ENCODE results near the gene CYB5R2.

Gene CYB5R2

GRCh38 chr11:7670641-7671040 is 2.7 kb downstream of the CYB5R2 start:
- Histone ChIP-seq H3K9me3 (ENCODE audit: control extremely low read depth in 1 of 5, control insufficient read depth in 4 of 5, insufficient read depth in 2 of 5, low read depth in 1 of 5, low read length in 4 of 5) (no peaks in the 10 kb centered on the region), H3K4me3 (ENCODE audit: control insufficient read depth in 1 of 7, extremely low read depth in 1 of 7, insufficient read depth in 4 of 7, low read depth in 2 of 7, low read length in 6 of 7) (no peak overlapping the region), H3K27me3 (replicated peaks in 2 of 5; ENCODE audit: control insufficient read depth in 4 of 5, insufficient read depth in 5 of 5, low read length in 4 of 5) (peaks cover 3 to 66% (median 33%) of the 10 kb centered on the region in 5 experiments), H3K27ac (ENCODE audit: insufficient read depth in 1 of 2, low read depth in 1 of 2, low read length in 2 of 2, poor library complexity in 1 of 2, severe bottlenecking in 2 of 2) (no peak overlapping the region), H3K4me1 (ENCODE audit: control extremely low read depth in 1 of 4, control insufficient read depth in 4 of 4, insufficient read depth in 4 of 4, low read length in 3 of 4) (peaks cover 0 to 10% (median 3%) of the 10 kb centered on the region in 4 experiments), H3K36me3 (ENCODE audit: control insufficient read depth in 4 of 4, insufficient read depth in 4 of 4, low read length in 3 of 4) (no peaks in the 10 kb centered on the region)
- CTCF ChIA-PET, result interaction anchor here (1.0 to 1.9 kb wide), 2 partner anchors 15 to 18 kb away, joined by 4 to 6 read pairs; no protein-coding TSS in a partner anchor
- POLR2A ChIA-PET, result no interaction called here
- WGBS (ENCODE audit: insufficient coverage), result 75% methylated on average over 4 of the region's 4 CpGs
- no peak for DNase-seq

- H3K9me3 ChIP-seq (ENCODE audit: control extremely low read depth in 1 of 5, control insufficient read depth in 4 of 5, insufficient read depth in 2 of 5, low read depth in 1 of 5, low read length in 4 of 5), result peaks cover 0 to 2% (median 0%) of the 10 kb centered on the region in 5 experiments
- CTCF ChIA-PET, result interaction anchor here (1.0 to 3.0 kb wide), 6 partner anchors 11 to 103 kb away, joined by 3 to 10 read pairs (median 6); no protein-coding TSS in a partner anchor
- no peak overlapping the region for H3K27ac ChIP-seq (ENCODE audit: insufficient read depth in 1 of 2, low read depth in 1 of 2, low read length in 2 of 2, poor library complexity in 1 of 2, severe bottlenecking in 2 of 2)
- H3K36me3 ChIP-seq (ENCODE audit: control insufficient read depth in 4 of 4, insufficient read depth in 4 of 4, low read length in 3 of 4), result no peaks in the 10 kb centered on the region
- WGBS (ENCODE audit: insufficient coverage), result 96% methylated on average over 4 of the region's 5 CpGs
- H3K27me3 ChIP-seq (replicated peaks in 2 of 5; ENCODE audit: control insufficient read depth in 4 of 5, insufficient read depth in 5 of 5, low read length in 4 of 5), result peaks cover 0 to 61% (median 27%) of the 10 kb centered on the region in 5 experiments
- POLR2A ChIA-PET, result no interaction called here
- no peak overlapping the region for H3K4me3 ChIP-seq (ENCODE audit: control insufficient read depth in 1 of 7, extremely low read depth in 1 of 7, insufficient read depth in 4 of 7, low read depth in 2 of 7, low read length in 6 of 7)
- peaks cover 0 to 10% (median 2%) of the 10 kb centered on the region in 4 experiments for H3K4me1 ChIP-seq (ENCODE audit: control extremely low read depth in 1 of 4, control insufficient read depth in 4 of 4, insufficient read depth in 4 of 4, low read length in 3 of 4)
- no peak for DNase-seq
These were observed 4.4 kb downstream of the CYB5R2 start for GRCh38 chr11:7668911-7669310.

- Histone ChIP-seq H3K4me3 (ENCODE audit: control insufficient read depth in 1 of 7, extremely low read depth in 1 of 7, insufficient read depth in 4 of 7, low read depth in 2 of 7, low read length in 6 of 7) (no peak overlapping the region), H3K4me1 (ENCODE audit: control extremely low read depth in 1 of 4, control insufficient read depth in 4 of 4, insufficient read depth in 4 of 4, low read length in 3 of 4) (peaks cover 0 to 5% (median 0%) of the 10 kb centered on the region in 4 experiments), H3K27me3 (replicated peaks in 2 of 5; ENCODE audit: control insufficient read depth in 4 of 5, insufficient read depth in 5 of 5, low read length in 4 of 5) (peaks cover 0 to 56% (median 24%) of the 10 kb centered on the region in 5 experiments), H3K36me3 (ENCODE audit: control insufficient read depth in 4 of 4, insufficient read depth in 4 of 4, low read length in 3 of 4) (no peaks in the 10 kb centered on the region), H3K27ac (ENCODE audit: insufficient read depth in 1 of 2, low read depth in 1 of 2, low read length in 2 of 2, poor library complexity in 1 of 2, severe bottlenecking in 2 of 2) (no peak overlapping the region), H3K9me3 (ENCODE audit: control extremely low read depth in 1 of 5, control insufficient read depth in 4 of 5, insufficient read depth in 2 of 5, low read depth in 1 of 5, low read length in 4 of 5) (peaks cover 0 to 2% (median 0%) of the 10 kb centered on the region in 5 experiments)
- CTCF ChIA-PET, result interaction anchor here (1.0 to 3.0 kb wide), 5 partner anchors 11 to 97 kb away, joined by 3 to 10 read pairs (median 8); no protein-coding TSS in a partner anchor
- DNase-seq, result no peak
- POLR2A ChIA-PET, result no interaction called here
- 100% methylated on average over 7 of the region's 7 CpGs for WGBS (ENCODE audit: insufficient coverage)
These were observed 4.8 kb downstream of the CYB5R2 start for GRCh38 chr11:7668464-7668863.

GRCh38 chr11:7667460-7667859 is 5.8 kb downstream of the CYB5R2 start:
- Histone ChIP-seq H3K4me1 (ENCODE audit: control extremely low read depth in 1 of 4, control insufficient read depth in 4 of 4, insufficient read depth in 4 of 4, low read length in 3 of 4) (no peaks in the 10 kb centered on the region), H3K9me3 (ENCODE audit: control extremely low read depth in 1 of 5, control insufficient read depth in 4 of 5, insufficient read depth in 2 of 5, low read depth in 1 of 5, low read length in 4 of 5) (peaks cover 0 to 2% (median 0%) of the 10 kb centered on the region in 5 experiments), H3K36me3 (ENCODE audit: control insufficient read depth in 4 of 4, insufficient read depth in 4 of 4, low read length in 3 of 4) (no peaks in the 10 kb centered on the region), H3K27me3 (replicated peaks in 2 of 5; ENCODE audit: control insufficient read depth in 4 of 5, insufficient read depth in 5 of 5, low read length in 4 of 5) (peaks cover 0 to 46% (median 16%) of the 10 kb centered on the region in 5 experiments), H3K27ac (ENCODE audit: insufficient read depth in 1 of 2, low read depth in 1 of 2, low read length in 2 of 2, poor library complexity in 1 of 2, severe bottlenecking in 2 of 2) (no peak overlapping the region), H3K4me3 (ENCODE audit: control insufficient read depth in 1 of 7, extremely low read depth in 1 of 7, insufficient read depth in 4 of 7, low read depth in 2 of 7, low read length in 6 of 7) (no peak overlapping the region)
- CTCF ChIA-PET, result interaction anchor here (1.5 to 3.1 kb wide), 4 partner anchors 10 to 96 kb away, joined by 5 to 11 read pairs (median 9); no protein-coding TSS in a partner anchor
- POLR2A ChIA-PET, result no interaction called here
- DNase-seq, result no peak
- 100% methylated on average over 2 of the region's 2 CpGs for WGBS (ENCODE audit: insufficient coverage)

- Histone ChIP-seq H3K4me1 (ENCODE audit: control extremely low read depth in 1 of 4, control insufficient read depth in 4 of 4, insufficient read depth in 4 of 4, low read length in 3 of 4) (no peaks in the 10 kb centered on the region), H3K4me3 (ENCODE audit: control insufficient read depth in 1 of 7, extremely low read depth in 1 of 7, insufficient read depth in 4 of 7, low read depth in 2 of 7, low read length in 6 of 7) (no peak overlapping the region), H3K9me3 (ENCODE audit: control extremely low read depth in 1 of 5, control insufficient read depth in 4 of 5, insufficient read depth in 2 of 5, low read depth in 1 of 5, low read length in 4 of 5) (peaks cover 0 to 2% (median 0%) of the 10 kb centered on the region in 5 experiments), H3K27ac (ENCODE audit: insufficient read depth in 1 of 2, low read depth in 1 of 2, low read length in 2 of 2, poor library complexity in 1 of 2, severe bottlenecking in 2 of 2) (no peak overlapping the region), H3K36me3 (ENCODE audit: control insufficient read depth in 4 of 4, insufficient read depth in 4 of 4, low read length in 3 of 4) (no peaks in the 10 kb centered on the region), H3K27me3 (replicated peaks in 2 of 5; ENCODE audit: control insufficient read depth in 4 of 5, insufficient read depth in 5 of 5, low read length in 4 of 5) (peaks cover 0 to 35% (median 8%) of the 10 kb centered on the region in 5 experiments)
- POLR2A ChIA-PET, result no interaction called here
- CTCF ChIA-PET, result interaction anchor here (1.2 to 3.1 kb wide), 9 partner anchors 9 to 565 kb away, joined by 3 to 11 read pairs (median 5); no protein-coding TSS in a partner anchor
- 64% methylated on average over 2 of the region's 7 CpGs for WGBS (ENCODE audit: insufficient coverage)
- no peak for DNase-seq
These were observed 6.9 kb downstream of the CYB5R2 start for GRCh38 chr11:7666292-7666866.

- CTCF ChIA-PET, result interaction anchor here (0.8 to 3.1 kb wide), 14 partner anchors 9 to 567 kb away, joined by 3 to 11 read pairs (median 5); no protein-coding TSS in a partner anchor
- POLR2A ChIA-PET, result no interaction called here
- H3K27ac ChIP-seq (ENCODE audit: insufficient read depth in 1 of 2, low read depth in 1 of 2, low read length in 2 of 2, poor library complexity in 1 of 2, severe bottlenecking in 2 of 2), result no peak overlapping the region
- peak; percentile 62 to 67 (median 65) for DNase-seq
- no peak overlapping the region for H3K4me3 ChIP-seq (ENCODE audit: control insufficient read depth in 1 of 7, extremely low read depth in 1 of 7, insufficient read depth in 4 of 7, low read depth in 2 of 7, low read length in 6 of 7)
- no peaks in the 10 kb centered on the region for H3K4me1 ChIP-seq (ENCODE audit: control extremely low read depth in 1 of 4, control insufficient read depth in 4 of 4, insufficient read depth in 4 of 4, low read length in 3 of 4)
- WGBS (ENCODE audit: insufficient coverage), result 60% methylated on average over 16 of the region's 20 CpGs
- H3K27me3 ChIP-seq (replicated peaks in 2 of 5; ENCODE audit: control insufficient read depth in 4 of 5, insufficient read depth in 5 of 5, low read length in 4 of 5), result peaks cover 0 to 32% (median 7%) of the 10 kb centered on the region in 5 experiments
- no peaks in the 10 kb centered on the region for H3K36me3 ChIP-seq (ENCODE audit: control insufficient read depth in 4 of 4, insufficient read depth in 4 of 4, low read length in 3 of 4)
- peaks cover 0 to 2% (median 0%) of the 10 kb centered on the region in 5 experiments for H3K9me3 ChIP-seq (ENCODE audit: control extremely low read depth in 1 of 5, control insufficient read depth in 4 of 5, insufficient read depth in 2 of 5, low read depth in 1 of 5, low read length in 4 of 5)
These were observed 7.6 kb downstream of the CYB5R2 start for GRCh38 chr11:7665473-7666291.

Measured in common myeloid progenitor, CD34-positive (primary cell).